ENCODE results near the gene NOS3. TPM values are rescaled to one million over a fixed set of nuclear protein-coding genes. Genes with fewer than 3 reads are reported as not detected.

NOS3 gene
- total RNA-seq, 1 donor from 2014 or later = 1.7 TPM

GRCh38 chr7:151047976-151048815 lies 57.4 kb downstream of the NOS3 start, which contains the start of gene ASIC3:
Gene ASIC3, plus strand, starts transcription at chr7:151048531. Its CDS starts 355 bp downstream, at chr7:151048886.
- peaks cover 4% of the 10 kb centered on the region for H3K36me3 Mint-ChIP-seq
- peaks cover 5% of the 10 kb centered on the region for H3K4me1 Mint-ChIP-seq (ENCODE audit: unreplicated experiment)
- H3K27me3 Mint-ChIP-seq = peaks cover 20% of the 10 kb centered on the region
- no peak for DNase-seq (ENCODE audit: extremely low spot score, unreplicated experiment)
- H3K9me3 Mint-ChIP-seq = no peaks in the 10 kb centered on the region
- no peak for TF ChIP-seq CTCF (conservative IDR thresholded peaks at IDR 0.05)
- H3K4me3 Mint-ChIP-seq = no peak within 1 kb of the TSS
- no peak within 1 kb of the TSS for H3K27ac Mint-ChIP-seq

- H3K4me3 Mint-ChIP-seq = no peak overlapping the region
- H3K27ac Mint-ChIP-seq = no peak overlapping the region
- TF ChIP-seq CTCF (conservative IDR thresholded peaks at IDR 0.05) = no peak
- no peak for DNase-seq (ENCODE audit: extremely low spot score, unreplicated experiment)
- H3K27me3 Mint-ChIP-seq = peaks cover 20% of the 10 kb centered on the region
- H3K4me1 Mint-ChIP-seq (ENCODE audit: unreplicated experiment) = peaks cover 5% of the 10 kb centered on the region
- H3K36me3 Mint-ChIP-seq = peaks cover 4% of the 10 kb centered on the region
- H3K9me3 Mint-ChIP-seq = no peaks in the 10 kb centered on the region
Measured at GRCh38 chr7:151048911-151049463, 58.2 kb downstream of the NOS3 start.

- Mint-ChIP-seq H3K4me3 (no peak overlapping the region), H3K27me3 (peaks cover 20% of the 10 kb centered on the region), H3K9me3 (no peaks in the 10 kb centered on the region), H3K4me1 (ENCODE audit: unreplicated experiment) (peaks cover 6% of the 10 kb centered on the region), H3K36me3 (peaks cover 4% of the 10 kb centered on the region), H3K27ac (no peak overlapping the region)
- no peak for DNase-seq (ENCODE audit: extremely low spot score, unreplicated experiment)
- no peak for TF ChIP-seq CTCF (conservative IDR thresholded peaks at IDR 0.05)
Measured at GRCh38 chr7:151051108-151051507, 60.3 kb downstream of the NOS3 start.

GRCh38 chr7:151053096-151053495 lies 62.3 kb downstream of the NOS3 start:
- Mint-ChIP-seq H3K9me3 (no peaks in the 10 kb centered on the region), H3K27ac (no peak overlapping the region), H3K4me1 (ENCODE audit: unreplicated experiment) (peaks cover 16% of the 10 kb centered on the region), H3K27me3 (peaks cover 17% of the 10 kb centered on the region), H3K36me3 (peaks cover 4% of the 10 kb centered on the region), H3K4me3 (no peak overlapping the region)
- TF ChIP-seq CTCF (conservative IDR thresholded peaks at IDR 0.05) = no peak
- DNase-seq (ENCODE audit: extremely low spot score, unreplicated experiment) = no peak

GRCh38 chr7:151053751-151054150 lies 62.9 kb downstream of the NOS3 start:
- Mint-ChIP-seq H3K9me3 (no peaks in the 10 kb centered on the region), H3K27me3 (peaks cover 17% of the 10 kb centered on the region), H3K4me3 (no peak overlapping the region), H3K36me3 (peaks cover 4% of the 10 kb centered on the region), H3K27ac (no peak overlapping the region), H3K4me1 (ENCODE audit: unreplicated experiment) (peaks cover 21% of the 10 kb centered on the region)
- DNase-seq (ENCODE audit: extremely low spot score, unreplicated experiment) = no peak
- no peak for TF ChIP-seq CTCF (conservative IDR thresholded peaks at IDR 0.05)

Measured in type B pancreatic cell (in vitro differentiated cells).